AG04450 (cell line): Measurements from ENCODE around the gene LRIG1. TPM values are rescaled to one million over a fixed set of nuclear protein-coding genes. Genes with fewer than 3 reads are reported as not detected.

Source experiments
- CTCF ChIA-PET: fragments of 300-600, 350-600 bp; formaldehyde crosslinking; extraction: SDS; loops from one replicate; lab custom pipeline; 2022; ENCODE audit warnings: antibody characterized with exemption, inconsistent platforms; lab: Charles Lee
- POLR2A ChIA-PET: fragments of 350-600 bp; formaldehyde crosslinking; extraction: SDS; loops from one replicate; lab custom pipeline; 2021; ENCODE audit warnings: antibody characterized with exemption, inconsistent platforms; lab: Yijun Ruan, JAX
- DNase-seq: peaks from one replicate; pipeline ENCODE4 v3.0.0-alpha.2; 2011; ENCODE audit warnings: low read depth, low spot score
- H3K27ac ChIP-seq: one replicate; pipeline ENCODE4 v1.5.1; 2012; ENCODE audit warnings: low read depth, low read length, control low read depth
- H3K27me3 ChIP-seq: one replicate; pipeline ENCODE4 v1.6.0; 2012; ENCODE audit warnings: low read length; ENCODE audit not compliant: control insufficient read depth, insufficient read depth
- H3K4me3 ChIP-seq: 2 replicates; pipeline ENCODE4 v1.5.1; 2011; ENCODE audit warnings: mild to moderate bottlenecking, low read depth, low read length, control low read depth
- H3K9me3 ChIP-seq: 2 replicates; pipeline ENCODE4 v1.5.1; 2012; ENCODE audit warnings: low read length; ENCODE audit not compliant: control insufficient read depth, insufficient read depth
- polyA plus RNA-seq: library from polyadenylated mRNA; depleted of rRNA; stranded (reverse); fragments of >200 nt; gene quantifications from 2 replicates; pipeline ENCODE4 v1.2.3, GENCODE V29; 2011
- TF ChIP-seq, protein P1 (sequence below): IDR thresholded peaks from 2 replicates; pipeline ENCODE4 v1.5.1; 2011; ENCODE audit warnings: low read depth, low read length, control low read depth, inconsistent platforms

The LRIG1 gene
- polyA plus RNA-seq, 1 experiment = 68.3 TPM

DNA sequence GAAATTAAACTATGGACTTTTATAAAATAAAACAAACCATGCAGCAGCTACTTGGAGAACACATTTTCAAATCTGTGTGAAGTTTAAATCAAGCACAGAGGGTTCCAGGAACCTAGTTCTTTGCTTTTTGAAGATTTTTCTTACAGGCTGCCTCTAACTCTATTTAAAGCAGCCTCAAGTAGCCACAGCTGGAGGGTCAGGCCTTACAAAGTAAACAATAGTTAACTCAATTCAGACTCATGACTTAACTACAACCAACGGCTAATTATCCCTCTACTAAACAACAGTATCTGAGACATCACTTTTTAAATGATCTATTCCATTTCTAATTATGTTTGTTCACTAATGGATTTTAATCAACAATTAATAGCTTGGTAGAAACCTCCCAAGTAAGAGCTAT is 9.8 kb downstream of the LRIG1 start:
- Histone ChIP-seq H3K4me3 (peak overlapping the region; percentile 35), H3K9me3 (no peaks in the 10 kb centered on the region), H3K27me3 (no peaks in the 10 kb centered on the region), H3K27ac (peak overlapping the region; percentile 58)
- ChIA-PET CTCF (interaction anchor here (0.7 to 5.1 kb wide), 13 partner anchors 8 to 343 kb away, joined by 3 to 27 read pairs (median 7); no protein-coding TSS in a partner anchor), POLR2A (interaction anchor here (1.2 to 1.7 kb wide), 3 partner anchors 10 to 220 kb away, joined by 4 to 11 read pairs (median 5); no protein-coding TSS in a partner anchor)
- TF ChIP-seq, protein P1, sequence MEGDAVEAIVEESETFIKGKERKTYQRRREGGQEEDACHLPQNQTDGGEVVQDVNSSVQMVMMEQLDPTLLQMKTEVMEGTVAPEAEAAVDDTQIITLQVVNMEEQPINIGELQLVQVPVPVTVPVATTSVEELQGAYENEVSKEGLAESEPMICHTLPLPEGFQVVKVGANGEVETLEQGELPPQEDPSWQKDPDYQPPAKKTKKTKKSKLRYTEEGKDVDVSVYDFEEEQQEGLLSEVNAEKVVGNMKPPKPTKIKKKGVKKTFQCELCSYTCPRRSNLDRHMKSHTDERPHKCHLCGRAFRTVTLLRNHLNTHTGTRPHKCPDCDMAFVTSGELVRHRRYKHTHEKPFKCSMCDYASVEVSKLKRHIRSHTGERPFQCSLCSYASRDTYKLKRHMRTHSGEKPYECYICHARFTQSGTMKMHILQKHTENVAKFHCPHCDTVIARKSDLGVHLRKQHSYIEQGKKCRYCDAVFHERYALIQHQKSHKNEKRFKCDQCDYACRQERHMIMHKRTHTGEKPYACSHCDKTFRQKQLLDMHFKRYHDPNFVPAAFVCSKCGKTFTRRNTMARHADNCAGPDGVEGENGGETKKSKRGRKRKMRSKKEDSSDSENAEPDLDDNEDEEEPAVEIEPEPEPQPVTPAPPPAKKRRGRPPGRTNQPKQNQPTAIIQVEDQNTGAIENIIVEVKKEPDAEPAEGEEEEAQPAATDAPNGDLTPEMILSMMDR = no peak
- no peak for DNase-seq

DNA sequence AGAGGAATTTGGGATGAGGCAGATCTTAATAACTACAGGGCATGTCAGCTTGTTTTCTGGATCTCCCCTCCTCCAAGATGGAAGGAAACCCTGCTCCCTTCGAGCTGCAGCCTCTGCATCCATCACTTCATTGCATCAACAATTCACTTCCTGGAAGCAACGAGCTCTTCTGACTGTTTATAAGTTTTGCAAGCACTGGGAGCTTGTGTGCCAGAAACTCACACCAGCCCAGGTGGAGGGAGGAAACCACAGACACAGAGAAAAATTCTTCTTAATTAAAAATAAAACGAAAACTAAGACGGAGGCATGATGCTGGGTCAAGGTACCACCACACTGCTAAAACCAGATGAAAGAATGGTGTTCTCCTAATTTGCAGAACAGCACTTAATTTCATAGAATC is 10.6 kb downstream of the LRIG1 start:
- Histone ChIP-seq H3K4me3 (peak overlapping the region; percentile 35), H3K27me3 (no peaks in the 10 kb centered on the region), H3K9me3 (no peaks in the 10 kb centered on the region), H3K27ac (peak overlapping the region; percentile 58)
- ChIA-PET POLR2A (interaction anchor here (0.8 to 1.7 kb wide), 5 partner anchors 9 to 305 kb away, joined by 3 to 11 read pairs (median 4); no protein-coding TSS in a partner anchor), CTCF (interaction anchor here (0.7 to 5.1 kb wide), 7 partner anchors 9 to 344 kb away, joined by 3 to 27 read pairs (median 11); no protein-coding TSS in a partner anchor)
- TF ChIP-seq, protein P1 = no peak
- peak; percentile 76 for DNase-seq

DNA sequence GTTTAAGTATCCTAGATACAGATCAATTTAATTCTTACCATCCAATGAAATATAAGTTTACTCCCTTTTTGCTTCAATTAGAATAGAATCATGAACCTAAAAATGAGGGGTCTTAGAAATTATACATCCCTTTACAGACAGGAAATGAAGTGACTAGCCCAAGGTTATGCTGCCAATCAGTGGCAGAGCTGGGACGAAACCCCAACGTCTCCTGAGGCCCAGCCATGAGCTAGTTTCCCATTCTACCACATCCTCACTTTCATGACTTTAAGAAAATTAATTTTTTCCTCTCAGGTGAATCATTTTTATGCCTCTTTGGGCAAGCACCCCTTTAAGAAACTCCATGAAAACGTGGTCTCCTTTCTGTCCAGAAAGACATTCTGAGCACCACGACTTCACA is 11.2 kb downstream of the LRIG1 start:
- H3K9me3 ChIP-seq = no peaks in the 10 kb centered on the region
- TF ChIP-seq, protein P1 = no peak

DNA sequence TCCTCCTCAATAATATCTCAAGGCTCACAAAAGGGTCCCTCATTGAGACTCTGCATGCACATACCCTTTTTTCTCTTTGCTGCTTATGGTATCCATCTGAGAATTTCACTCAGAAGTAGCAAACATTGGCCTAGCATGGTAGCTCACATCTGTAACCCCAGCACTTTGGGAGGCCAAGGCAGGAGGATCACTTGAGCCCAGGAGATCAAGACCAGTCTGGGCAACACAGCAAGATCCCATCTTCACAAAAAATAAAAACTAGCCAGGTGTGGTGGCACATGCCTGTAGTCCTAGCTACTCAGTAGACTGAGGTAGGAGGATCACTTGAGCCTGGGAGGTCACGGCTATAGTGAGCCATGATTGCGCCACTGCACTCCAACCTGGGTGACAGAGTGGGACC is 11.7 kb downstream of the LRIG1 start:
- no peaks in the 10 kb centered on the region for H3K27me3 ChIP-seq
- TF ChIP-seq, protein P1 = no peak
- H3K4me3 ChIP-seq = no peak overlapping the region
- no peaks in the 10 kb centered on the region for H3K9me3 ChIP-seq
- CTCF ChIA-PET = interaction anchor here (3.2 kb wide), 1 partner anchor 235 kb away, joined by 11 read pairs; no protein-coding TSS in a partner anchor
- no peak overlapping the region for H3K27ac ChIP-seq
- POLR2A ChIA-PET = no interaction called here
- no peak for DNase-seq

More for the DNA sequence above, 11.2 kb downstream of the LRIG1 start:
- ChIA-PET POLR2A (interaction anchor here (1.0 to 1.7 kb wide), 3 partner anchors 8 to 306 kb away, joined by 3 to 11 read pairs (median 5); no protein-coding TSS in a partner anchor), CTCF (interaction anchor here (3.2 to 5.1 kb wide), 3 partner anchors 81 to 326 kb away, joined by 11 to 27 read pairs (median 16); no protein-coding TSS in a partner anchor)
- no peaks in the 10 kb centered on the region for H3K27me3 ChIP-seq
- H3K27ac ChIP-seq = no peak overlapping the region
- H3K4me3 ChIP-seq = no peak overlapping the region
- DNase-seq = no peak

DNA sequence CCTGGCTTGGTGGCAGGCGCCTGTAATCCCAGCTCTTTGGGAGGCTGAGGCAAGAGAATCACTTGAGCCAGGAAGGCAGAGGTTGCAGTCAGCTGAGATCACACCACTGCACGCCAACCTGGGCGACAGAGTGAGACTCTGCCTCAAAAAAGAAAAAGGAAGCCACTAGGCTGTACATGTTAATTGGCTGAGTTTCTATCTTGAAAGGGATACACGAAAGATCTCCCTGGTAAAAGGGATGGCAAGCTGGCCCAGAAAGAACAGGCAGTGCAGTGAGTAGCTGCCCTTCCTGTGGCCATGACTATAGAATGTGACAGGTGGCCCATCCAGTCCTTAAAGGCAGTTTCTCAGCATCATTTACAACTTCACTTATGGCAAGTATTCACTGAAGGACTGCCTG is 12.3 kb downstream of the LRIG1 start:
- DNase-seq = no peak
- Histone ChIP-seq H3K9me3 (no peaks in the 10 kb centered on the region), H3K27me3 (no peaks in the 10 kb centered on the region), H3K27ac (no peak overlapping the region), H3K4me3 (no peak overlapping the region)
- POLR2A ChIA-PET = no interaction called here
- CTCF ChIA-PET = no interaction called here
- TF ChIP-seq, protein P1 = no peak
